Measurements from ENCODE around the gene CRY1.
A peak's percentile ranks its signal among the peaks of the same experiment; 100 is the strongest.

Gene CRY1

GRCh38 chr12:107093417-107094182, at the start of gene CRY1:
Gene CRY1, minus strand, starts transcription at chr12:107093549. Its CDS starts 588 bp downstream, at chr12:107092961.
- DNase-seq (ENCODE audit: low spot score) = peak; percentile 97

GRCh38 chr12:107139787-107140186, 46.4 kb upstream of the CRY1 start:
- no peak for DNase-seq (ENCODE audit: low spot score)

- DNase-seq (ENCODE audit: low spot score) = no peak
Observed at GRCh38 chr12:107138990-107139389, 45.6 kb upstream of the CRY1 start.

- DNase-seq (ENCODE audit: low spot score) = no peak
Observed at GRCh38 chr12:107135177-107135576, 41.8 kb upstream of the CRY1 start.

- DNase-seq (ENCODE audit: low spot score) = no peak
Observed at GRCh38 chr12:107134558-107134957, 41.2 kb upstream of the CRY1 start.

GRCh38 chr12:107133462-107133861, 40.1 kb upstream of the CRY1 start:
- no peak for DNase-seq (ENCODE audit: low spot score)

GRCh38 chr12:107131832-107132616, 38.7 kb upstream of the CRY1 start:
- DNase-seq (ENCODE audit: low spot score) = peak; percentile 79

GRCh38 chr12:107130830-107131611, 37.7 kb upstream of the CRY1 start:
- no peak for DNase-seq (ENCODE audit: low spot score)

- no peak for DNase-seq (ENCODE audit: low spot score)
Observed at GRCh38 chr12:107129315-107129930, 36.1 kb upstream of the CRY1 start.

- DNase-seq (ENCODE audit: low spot score) = no peak
Observed at GRCh38 chr12:107127482-107128430, 34.4 kb upstream of the CRY1 start.

GRCh38 chr12:107126796-107127481, 33.6 kb upstream of the CRY1 start:
- peak; percentile 23 for DNase-seq (ENCODE audit: low spot score)

GRCh38 chr12:107125833-107126232, 32.5 kb upstream of the CRY1 start:
- no peak for DNase-seq (ENCODE audit: low spot score)

- no peak for DNase-seq (ENCODE audit: low spot score)
Observed at GRCh38 chr12:107122452-107122958, 29.2 kb upstream of the CRY1 start.

- DNase-seq (ENCODE audit: low spot score) = no peak
Observed at GRCh38 chr12:107119091-107119490, 25.7 kb upstream of the CRY1 start.

- DNase-seq (ENCODE audit: low spot score) = no peak
Observed at GRCh38 chr12:107118624-107119023, 25.3 kb upstream of the CRY1 start.

- no peak for DNase-seq (ENCODE audit: low spot score)
Observed at GRCh38 chr12:107115119-107115518, 21.8 kb upstream of the CRY1 start.

- DNase-seq (ENCODE audit: low spot score) = no peak
Observed at GRCh38 chr12:107111314-107111713, 18.0 kb upstream of the CRY1 start.

- DNase-seq (ENCODE audit: low spot score) = no peak
Observed at GRCh38 chr12:107109726-107110719, 16.7 kb upstream of the CRY1 start.

GRCh38 chr12:107108995-107109508, 15.7 kb upstream of the CRY1 start:
- no peak for DNase-seq (ENCODE audit: low spot score)
